Central memory CD4-positive, alpha-beta T cell (primary cell): ENCODE results near the gene SOHLH1.

Experiments
- DNase-seq: peaks from one replicate; pipeline ENCODE4 v3.0.0; 2022

Gene SOHLH1

GRCh38 chr9:135701959-135702721 lies 2.9 kb upstream of the SOHLH1 start, which contains the start of gene KCNT1:
Gene KCNT1, plus strand, starts transcription at chr9:135702185. Its CDS starts 74 bp downstream, at chr9:135702259.
- DNase-seq, result peak; percentile 17

GRCh38 chr9:135701067-135701958 lies 2.0 kb upstream of the SOHLH1 start:
- no peak for DNase-seq

GRCh38 chr9:135700525-135700924 lies 1.2 kb upstream of the SOHLH1 start:
- no peak for DNase-seq

GRCh38 chr9:135698767-135699166 lies 514 bp downstream of the SOHLH1 start:
- DNase-seq, result no peak

- DNase-seq, result no peak
Measured at GRCh38 chr9:135698236-135698635, 1.0 kb downstream of the SOHLH1 start.

- no peak for DNase-seq
Measured at GRCh38 chr9:135697226-135697625, 2.1 kb downstream of the SOHLH1 start.

GRCh38 chr9:135696446-135696845 lies 2.8 kb downstream of the SOHLH1 start:
- DNase-seq, result no peak

- no peak for DNase-seq
Measured at GRCh38 chr9:135695642-135696041, 3.6 kb downstream of the SOHLH1 start.

- no peak for DNase-seq
Measured at GRCh38 chr9:135695036-135695435, 4.2 kb downstream of the SOHLH1 start.

GRCh38 chr9:135694414-135694813 lies 4.9 kb downstream of the SOHLH1 start:
- no peak for DNase-seq

- no peak for DNase-seq
Measured at GRCh38 chr9:135693771-135694170, 5.5 kb downstream of the SOHLH1 start.

GRCh38 chr9:135693265-135693664 lies 6.0 kb downstream of the SOHLH1 start:
- no peak for DNase-seq

GRCh38 chr9:135692410-135692809 lies 6.9 kb downstream of the SOHLH1 start:
- DNase-seq, result no peak

GRCh38 chr9:135690836-135691570 lies 8.3 kb downstream of the SOHLH1 start:
- DNase-seq, result no peak

- DNase-seq, result no peak
Measured at GRCh38 chr9:135689011-135689410, 10.3 kb downstream of the SOHLH1 start.

GRCh38 chr9:135687216-135687615 lies 12.1 kb downstream of the SOHLH1 start:
- no peak for DNase-seq

GRCh38 chr9:135684691-135685090 lies 14.6 kb downstream of the SOHLH1 start:
- DNase-seq, result no peak

- DNase-seq, result no peak
Measured at GRCh38 chr9:135683401-135684034, 15.8 kb downstream of the SOHLH1 start.

GRCh38 chr9:135681161-135681560 lies 18.1 kb downstream of the SOHLH1 start:
- no peak for DNase-seq

- no peak for DNase-seq
Measured at GRCh38 chr9:135680056-135680455, 19.2 kb downstream of the SOHLH1 start.

GRCh38 chr9:135678236-135679017 lies 20.9 kb downstream of the SOHLH1 start:
- no peak for DNase-seq
